ENCODE measurements around the gene CRY2. TPM values are rescaled to one million over a fixed set of nuclear protein-coding genes. Genes with fewer than 3 reads are reported as not detected.
A peak's percentile ranks its signal among the peaks of the same experiment; 100 is the strongest.

The CRY2 gene
- total RNA-seq, 1 donor: 14.7 TPM

- H3K4me3 ChIP-seq (ENCODE audit: low read depth, low read length): no peak overlapping the region
- no peak for TF ChIP-seq CTCF (IDR thresholded peaks at IDR 0.05; ENCODE audit: insufficient read depth, low read depth, low read length)
- DNase-seq (ENCODE audit: low read depth): peak; percentile 66
Measured at GRCh38 chr11:45879803-45880686, 32.8 kb downstream of the CRY2 start.

- no peak overlapping the region for H3K4me3 ChIP-seq (ENCODE audit: low read depth, low read length)
- no peak for TF ChIP-seq CTCF (IDR thresholded peaks at IDR 0.05; ENCODE audit: insufficient read depth, low read depth, low read length)
- no peak for DNase-seq (ENCODE audit: low read depth)
Measured at GRCh38 chr11:45880772-45881570, 33.7 kb downstream of the CRY2 start.

GRCh38 chr11:45881708-45882368 is 34.6 kb downstream of the CRY2 start:
- TF ChIP-seq CTCF (IDR thresholded peaks at IDR 0.05; ENCODE audit: insufficient read depth, low read depth, low read length): no peak
- DNase-seq (ENCODE audit: low read depth): peak; percentile 16
- no peak overlapping the region for H3K4me3 ChIP-seq (ENCODE audit: low read depth, low read length)

GRCh38 chr11:45884596-45885185 is 37.4 kb downstream of the CRY2 start:
- DNase-seq (ENCODE audit: low read depth): no peak
- no peak for TF ChIP-seq CTCF (IDR thresholded peaks at IDR 0.05; ENCODE audit: insufficient read depth, low read depth, low read length)
- no peak overlapping the region for H3K4me3 ChIP-seq (ENCODE audit: low read depth, low read length)

GRCh38 chr11:45885274-45885920 is 38.1 kb downstream of the CRY2 start, which contains the start of gene MAPK8IP1:
Gene MAPK8IP1 (plus strand): TSS chr11:45885651. CDS start chr11:45885821, 170 bp downstream.
- no peak for TF ChIP-seq CTCF (IDR thresholded peaks at IDR 0.05; ENCODE audit: insufficient read depth, low read depth, low read length)
- peak; percentile 34 for DNase-seq (ENCODE audit: low read depth)

More at GRCh38 chr11:45885274-45885920, 38.1 kb downstream of the CRY2 start, which contains the start of gene MAPK8IP1:
- peak within 1 kb of the TSS; percentile 49 for H3K4me3 ChIP-seq (ENCODE audit: low read depth, low read length)
